GM12878 (cell line): ENCODE data around the gene IKZF1. TPM values are rescaled to one million over a fixed set of nuclear protein-coding genes. Genes with fewer than 3 reads are reported as not detected.

Source experiments
- CREM ChIP-seq: IDR thresholded peaks from 2 replicates; pipeline ENCODE4 v1.6.1; 2014; ENCODE audit warnings: antibody characterized with exemption, low read depth
- E4F1 ChIP-seq: fragments of 450-650 bp; IDR thresholded peaks from 2 replicates; pipeline ENCODE4 v1.6.1; 2018; ENCODE audit warnings: borderline replicate concordance, mild to moderate bottlenecking; ENCODE audit not compliant: partially characterized antibody
- FOS ChIP-seq: IDR thresholded peaks from 3 replicates; pipeline ENCODE4 v1.6.1; 2011; ENCODE audit warnings: borderline replicate concordance; ENCODE audit not compliant: insufficient read length; ENCODE audit errors: extremely low read depth
- FOXM1 ChIP-seq: IDR thresholded peaks from 2 replicates; pipeline ENCODE4 v1.6.1; 2012; ENCODE audit warnings: low read depth, mild to moderate bottlenecking, inconsistent platforms, low read length, moderate library complexity
- HDGF ChIP-seq: fragments of 450-650 bp; IDR thresholded peaks from 2 replicates; pipeline ENCODE4 v1.6.1; 2016; ENCODE audit warnings: antibody characterized with exemption
- MEF2B ChIP-seq: fragments of 450-650 bp; IDR thresholded peaks from 2 replicates; pipeline ENCODE4 v1.6.1; 2018; ENCODE audit warnings: mild to moderate bottlenecking, moderate library complexity; ENCODE audit not compliant: partially characterized antibody, poor library complexity, severe bottlenecking
- NFIC ChIP-seq: IDR thresholded peaks from 2 replicates; pipeline ENCODE4 v1.6.1; 2012; ENCODE audit warnings: low read depth, mild to moderate bottlenecking, inconsistent platforms, low read length, moderate library complexity
- NR2F1 ChIP-seq: fragments of 450-650 bp; conservative IDR thresholded peaks from 2 replicates; pipeline ENCODE4 v1.6.1; 2017; ENCODE audit warnings: mild to moderate bottlenecking
- PBX3 ChIP-seq: IDR thresholded peaks from 2 replicates; pipeline ENCODE4 v1.6.1; 2011; ENCODE audit warnings: mild to moderate bottlenecking, low read depth, low read length, moderate library complexity; ENCODE audit not compliant: insufficient replicate concordance
- RELB ChIP-seq: fragments of 450-650 bp; IDR thresholded peaks from 2 replicates; pipeline ENCODE4 v1.6.1; 2017; ENCODE audit warnings: low read depth, mild to moderate bottlenecking, moderate library complexity
- SREBF2 ChIP-seq: IDR thresholded peaks from 2 replicates; pipeline ENCODE4 v1.6.1; 2012; ENCODE audit warnings: mild to moderate bottlenecking, low read length
- TCF7 ChIP-seq: IDR thresholded peaks from 2 replicates; pipeline ENCODE4 v1.6.1; 2014; ENCODE audit warnings: antibody characterized with exemption, borderline replicate concordance
- USF1 ChIP-seq: IDR thresholded peaks from 2 replicates; pipeline ENCODE4 v1.6.1; 2011; ENCODE audit warnings: borderline replicate concordance, low read depth, mild to moderate bottlenecking, moderate library complexity, mixed read lengths, low read length; ENCODE audit not compliant: insufficient read depth; ENCODE audit errors: extremely low read length
- ZBTB40 ChIP-seq: fragments of 450-650 bp; IDR thresholded peaks from 2 replicates; pipeline ENCODE4 v1.6.1; 2016; ENCODE audit warnings: mild to moderate bottlenecking, moderate library complexity, borderline replicate concordance
- ZNF687 ChIP-seq: fragments of 450-650 bp; IDR thresholded peaks from 2 replicates; pipeline ENCODE4 v1.6.1; 2017; ENCODE audit warnings: mild to moderate bottlenecking, moderate library complexity
- polyA plus RNA-seq, 11 experiments: library from polyadenylated mRNA; depleted of rRNA in 4 of 11; unstranded in 6 of 11; stranded (reverse) in 5 of 11; fragments of >200 nt; fragmentation: Nextera tagmentation in 4 of 11; fragmentation: Illumina TruSeq in 1 of 11; extraction: Ambion mirVana in 4 of 11; extraction: Trizol in 1 of 11; gene quantifications; 1 replicate in 1 of 11; 2 replicates in 10 of 11; pipeline versions ENCODE4 v1.2.1 to v1.2.3, GENCODE V29; 2011 to 2016; ENCODE audit warnings: inconsistent platforms in 2 of 11, missing spikeins in 2 of 11, low read depth in 1 of 11
- total RNA-seq, 4 experiments: library from RNA; depleted of rRNA in 3 of 4; stranded (reverse); fragments of >200 nt in 3 of 4; fragmentation: Illumina TruSeq in 1 of 4; extraction: Trizol in 1 of 4; gene quantifications; 2 replicates each; pipeline versions ENCODE4 v1.2.1 to v1.2.3, GENCODE V29; 2013 to 2021

IKZF1 gene
- total and polyA plus RNA-seq, 10 of the 15 experiments (the other 5 are each of a cell fraction or from before 2014, with no cell fraction given) = 27.2 to 125 (median 71.6) TPM

- TF ChIP-seq E4F1 (no peak), PBX3 (no peak), FOS (no peak), RELB (0 out of 2 replicates have a peak, but pooled peaks have one; percentile 31), SREBF2 (no peak), CREM (no peak), MEF2B (no peak), ZBTB40 (no peak), ZNF687 (no peak), NR2F1 (no peak), USF1 (no peak), TCF7 (no peak), NFIC (peak; percentile 33; the same call in 1 of the 2 replicates), FOXM1 (no peak), HDGF (no peak)
Observed at GRCh38 chr7:50329775-50330174, 25.3 kb downstream of the IKZF1 start (continued).
